Peyer's patch (tissue), 4 donors: ENCODE results near the gene GABBR2. TPM values are rescaled to one million over a fixed set of nuclear protein-coding genes. Genes with fewer than 3 reads are reported as not detected.

Experiments
- DNase-seq, 3 donors: peaks; one replicate each; pipeline ENCODE4 v3.0.0-alpha.2; 2017 to 2019
- H3K27ac ChIP-seq, 4 donors: fragments of 200-600 bp; sonication (generic); one replicate each; pipeline ENCODE4 v1.5.1; 2016 to 2019
- H3K27me3 ChIP-seq, 2 donors: fragments of 200-600 bp; sonication (generic); one replicate each; pipeline ENCODE4 v1.5.1; 2019
- H3K36me3 ChIP-seq, 3 donors: fragments of 200-600 bp; sonication (generic); one replicate each; pipeline ENCODE4 v1.5.1; 2016 to 2019
- H3K4me1 ChIP-seq, 4 donors: fragments of 200-600 bp; sonication (generic); one replicate each; pipeline ENCODE4 v1.5.1; 2016 to 2019
- H3K4me3 ChIP-seq, 4 donors: fragments of 200-600 bp; sonication (generic); 1 replicate in 3 of 4; 2 replicates in 1 of 4; pipeline ENCODE4 v1.5.1; 2016 to 2019; ENCODE audit warnings: mild to moderate bottlenecking in 1 of 4
- H3K9me3 ChIP-seq, 4 donors: fragments of 200-600 bp; sonication (generic); one replicate each; pipeline ENCODE4 v1.5.1; 2016 to 2019; ENCODE audit warnings: mild to moderate bottlenecking in 1 of 4
- CTCF ChIP-seq, 6 experiments: fragments of 450-650 bp in 4 of 6; fragments of 200-600 bp in 2 of 6; sonication (generic) in 1 of 6; IDR thresholded peaks; one replicate each; pipeline ENCODE4 v1.5.1; 2017 to 2019; ENCODE audit warnings: antibody characterized with exemption in 6 of 6, mild to moderate bottlenecking in 3 of 6, moderate library complexity in 1 of 6
- POLR2A ChIP-seq, 2 donors: fragments of 450-650 bp; IDR thresholded peaks; one replicate each; pipeline ENCODE4 v1.5.1; 2017; ENCODE audit warnings: antibody characterized with exemption in 2 of 2, mild to moderate bottlenecking in 2 of 2, moderate library complexity in 2 of 2
- total RNA-seq, 4 donors: library from RNA; depleted of rRNA; stranded (reverse); fragments of >200 nt; gene quantifications; one replicate each; pipeline ENCODE4 v1.1.0, GENCODE V29; 2016

GABBR2 gene
- total RNA-seq, 4 donors from 2014 or later = not detected

GRCh38 chr9:98506422-98507054, 202.2 kb downstream of the GABBR2 start:
- H3K36me3 ChIP-seq = no peaks in the 10 kb centered on the region
- TF ChIP-seq POLR2A (IDR thresholded peaks at IDR 0.05) (no peak), CTCF (IDR thresholded peaks at IDR 0.05) (no peak)
- DNase-seq = no peak
- H3K9me3 ChIP-seq = no peaks in the 10 kb centered on the region
- no peak overlapping the region for H3K4me3 ChIP-seq
- no peak overlapping the region for H3K27ac ChIP-seq
- no peaks in the 10 kb centered on the region for H3K27me3 ChIP-seq
- no peaks in the 10 kb centered on the region for H3K4me1 ChIP-seq

- Histone ChIP-seq H3K4me3 (no peak overlapping the region), H3K9me3 (no peaks in the 10 kb centered on the region), H3K27ac (no peak overlapping the region), H3K27me3 (no peaks in the 10 kb centered on the region), H3K4me1 (no peaks in the 10 kb centered on the region), H3K36me3 (no peaks in the 10 kb centered on the region)
- TF ChIP-seq CTCF (IDR thresholded peaks at IDR 0.05) = no peak
- TF ChIP-seq POLR2A (IDR thresholded peaks at IDR 0.05) = no peak
- DNase-seq = no peak
Measured at GRCh38 chr9:98504298-98505282, 204.1 kb downstream of the GABBR2 start.

GRCh38 chr9:98503867-98504266, 204.9 kb downstream of the GABBR2 start:
- TF ChIP-seq CTCF (IDR thresholded peaks at IDR 0.05) (no peak), POLR2A (IDR thresholded peaks at IDR 0.05) (no peak)
- Histone ChIP-seq H3K9me3 (no peaks in the 10 kb centered on the region), H3K27ac (no peak overlapping the region), H3K36me3 (no peaks in the 10 kb centered on the region), H3K4me1 (no peaks in the 10 kb centered on the region), H3K4me3 (no peak overlapping the region), H3K27me3 (no peaks in the 10 kb centered on the region)
- DNase-seq = no peak

GRCh38 chr9:98502976-98503325, 205.8 kb downstream of the GABBR2 start:
- no peaks in the 10 kb centered on the region for H3K36me3 ChIP-seq
- no peak overlapping the region for H3K27ac ChIP-seq
- no peak for TF ChIP-seq POLR2A (IDR thresholded peaks at IDR 0.05)
- TF ChIP-seq CTCF (IDR thresholded peaks at IDR 0.05) = no peak
- H3K4me1 ChIP-seq = no peaks in the 10 kb centered on the region
- no peak overlapping the region for H3K4me3 ChIP-seq
- no peak for DNase-seq
- no peaks in the 10 kb centered on the region for H3K27me3 ChIP-seq
- no peaks in the 10 kb centered on the region for H3K9me3 ChIP-seq

GRCh38 chr9:98502311-98502975, 206.3 kb downstream of the GABBR2 start:
- TF ChIP-seq POLR2A (IDR thresholded peaks at IDR 0.05) = no peak
- TF ChIP-seq CTCF (IDR thresholded peaks at IDR 0.05) = no peak
- no peaks in the 10 kb centered on the region for H3K36me3 ChIP-seq
- H3K4me3 ChIP-seq = no peak overlapping the region
- no peaks in the 10 kb centered on the region for H3K9me3 ChIP-seq
- H3K27ac ChIP-seq = no peak overlapping the region
- no peaks in the 10 kb centered on the region for H3K4me1 ChIP-seq
- DNase-seq = no peak
- no peaks in the 10 kb centered on the region for H3K27me3 ChIP-seq
